Endothelial cell of umbilical vein (primary cell): ENCODE data around the gene NALF2.

ENCODE experiments used
- CTCF ChIP-seq, 2 donors: IDR thresholded peaks; 1 replicate in 1 of 2; 2 replicates in 1 of 2; pipeline ENCODE4 v1.5.1; 2011; ENCODE audit warnings: low read length in 2 of 2, mild to moderate bottlenecking in 2 of 2, moderate library complexity in 2 of 2, control low read depth in 1 of 2, inconsistent platforms in 1 of 2, low read depth in 1 of 2; ENCODE audit not compliant: insufficient read depth in 1 of 2; ENCODE audit errors: extremely low read depth in 1 of 2
- EZH2 ChIP-seq: IDR thresholded peaks from 2 replicates; pipeline ENCODE4 v1.6.1; 2012; ENCODE audit warnings: borderline replicate concordance, low read depth, mild to moderate bottlenecking, moderate library complexity, low read length, inconsistent platforms; ENCODE audit not compliant: severe bottlenecking
- MAX ChIP-seq: IDR thresholded peaks from 2 replicates; pipeline ENCODE4 v1.6.1; 2011; ENCODE audit not compliant: insufficient read depth, insufficient read length
- POLR2A ChIP-seq: IDR thresholded peaks from 2 replicates; pipeline ENCODE4 v1.6.1; 2012; ENCODE audit warnings: low read depth, mild to moderate bottlenecking, control low read depth, low read length
- POLR2AphosphoS5 ChIP-seq: IDR thresholded peaks from 2 replicates; pipeline ENCODE4 v1.6.1; 2012; ENCODE audit warnings: low read depth, mild to moderate bottlenecking, control low read depth, low read length, moderate library complexity; ENCODE audit not compliant: insufficient read depth

GRCh38 chrX:69522052-69522451 lies 17.9 kb downstream of the NALF2 start:
- TF ChIP-seq POLR2AphosphoS5: no peak
- no peak for TF ChIP-seq POLR2A
- TF ChIP-seq CTCF (IDR thresholded peaks at IDR 0.05; ENCODE audit: extremely low read depth in 1 of 2, insufficient read depth in 1 of 2, low read depth in 1 of 2, low read length in 2 of 2): no peak
- TF ChIP-seq EZH2: no peak
- TF ChIP-seq MAX: no peak
